GM19035 (cell line): ENCODE results near the gene ZNF592.
"Not testable (repeated sequence)": the region's sequence is repeated elsewhere in the genome, so short reads cannot be mapped to it uniquely, and the experiment has no call there.

ENCODE experiments used
- ATAC-seq: cut with Tn5 transposase; IDR thresholded peaks from one replicate; pipeline ENCODE4 v1.9.1; 2021; ENCODE audit not compliant: unreplicated experiment

The ZNF592 gene

GRCh38 chr15:84740691-84741090, 7.7 kb upstream of the ZNF592 start:
- no peak for ATAC-seq

- ATAC-seq, result no peak
These were observed 7.3 kb upstream of the ZNF592 start for GRCh38 chr15:84741121-84741520.

DNA sequence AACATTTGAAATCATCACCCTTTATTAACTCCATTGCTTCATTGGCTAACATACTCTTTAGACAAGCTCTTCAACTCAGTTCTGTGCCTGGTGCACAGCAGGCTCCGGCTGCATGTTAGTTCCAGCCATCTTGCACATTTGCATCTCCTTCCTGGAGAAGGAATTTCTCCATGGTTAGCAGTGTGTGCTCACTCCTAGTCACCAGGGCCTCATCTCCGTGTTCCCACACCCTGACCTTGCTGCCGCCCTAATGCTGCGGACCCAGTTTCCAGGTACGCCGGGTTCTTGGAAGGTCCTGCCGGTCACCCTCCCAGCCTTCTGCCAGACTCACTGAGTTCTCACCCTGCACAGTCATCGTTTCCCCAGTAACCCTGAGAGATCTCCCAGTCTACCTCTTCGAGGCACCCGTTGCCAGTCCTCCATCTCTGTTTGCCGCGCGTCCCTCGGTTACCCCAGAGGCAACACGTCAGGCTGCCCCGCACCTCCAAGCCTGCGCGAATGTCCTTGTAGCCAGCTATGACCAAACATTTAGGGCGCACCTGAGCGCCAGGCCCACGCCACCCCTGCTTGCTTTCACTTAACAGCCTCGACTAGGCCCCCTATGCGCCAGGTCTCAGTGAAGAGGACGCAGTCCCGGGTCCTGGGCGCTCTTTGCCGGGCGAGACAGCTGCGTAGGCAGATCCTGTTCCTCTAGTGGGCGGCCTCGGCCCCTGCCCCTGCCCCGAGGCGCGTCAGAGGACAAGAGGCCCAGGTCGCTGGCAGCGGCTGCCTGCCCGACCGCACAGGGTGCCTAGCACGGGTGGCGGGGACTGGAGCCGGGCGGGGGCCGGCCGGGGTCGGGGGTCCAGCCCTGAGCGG, 747 bp upstream of the ZNF592 start:
- peak; percentile 46 for ATAC-seq

DNA sequence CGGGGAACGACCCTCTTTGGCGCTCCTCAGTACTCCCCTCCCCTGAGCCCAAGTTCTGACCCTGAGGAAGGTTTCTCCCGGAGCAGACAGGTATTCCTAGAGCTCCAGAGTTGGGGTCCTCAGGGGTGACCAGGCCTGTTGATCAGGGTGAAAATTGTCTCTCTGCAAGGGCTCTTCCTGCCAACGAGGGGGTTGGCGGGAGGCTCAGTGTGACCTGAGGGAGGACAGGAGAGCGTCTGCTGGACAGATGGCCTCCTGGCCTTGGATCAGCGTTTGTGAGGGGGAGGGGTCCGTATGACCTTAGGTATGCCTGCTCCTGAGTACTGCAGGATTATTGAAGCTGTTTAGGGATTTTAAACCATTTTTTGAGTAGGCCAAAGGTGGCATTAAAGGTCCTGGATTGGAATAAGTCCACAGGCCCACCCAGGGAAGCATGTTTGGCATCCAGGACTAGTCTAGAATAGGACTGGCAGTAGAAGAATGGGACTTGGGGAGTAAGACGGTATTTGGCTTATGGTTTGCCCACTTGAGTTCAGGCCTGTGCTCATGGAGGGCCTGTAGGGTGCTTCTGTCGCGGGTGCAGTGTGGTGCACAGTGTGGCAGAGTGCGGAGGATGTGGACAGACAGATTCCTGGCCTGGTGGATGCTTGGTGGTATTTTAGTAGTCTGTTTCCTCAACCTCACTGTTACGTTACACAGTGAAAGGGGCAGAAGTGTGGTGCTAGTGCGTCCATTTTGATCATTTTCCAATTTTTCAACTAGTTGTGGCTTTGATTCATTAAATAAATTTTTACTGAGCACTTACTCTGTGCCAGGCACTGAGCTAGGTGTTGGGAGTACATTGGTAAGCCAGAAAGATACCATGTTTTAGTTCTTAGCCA, 959 bp downstream of the ZNF592 start:
- peak; percentile 1 for ATAC-seq

- ATAC-seq, result peak; percentile 17
These were observed 2.2 kb downstream of the ZNF592 start for GRCh38 chr15:84750583-84751092.

GRCh38 chr15:84751721-84752120, 3.3 kb downstream of the ZNF592 start:
- not testable (repeated sequence) for ATAC-seq

DNA sequence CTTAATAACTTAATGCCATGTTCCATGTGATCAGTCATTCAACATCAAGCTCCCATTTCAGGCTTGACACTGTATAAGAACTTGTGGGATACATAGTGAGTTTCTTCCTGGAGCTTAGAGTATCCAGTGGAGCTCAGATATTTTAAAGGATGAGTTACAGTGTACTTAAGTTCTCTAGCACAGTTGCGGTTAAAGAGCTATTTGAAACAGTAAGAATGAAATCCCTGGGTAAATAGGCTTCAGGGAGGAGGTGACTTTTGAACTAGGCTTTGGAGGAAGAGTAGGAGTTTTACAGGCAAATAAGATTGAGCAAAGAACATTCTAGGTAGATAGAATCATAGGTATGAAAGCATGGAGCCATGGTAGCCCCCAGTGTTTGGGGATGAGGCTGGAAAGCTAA, 3.8 kb downstream of the ZNF592 start:
- ATAC-seq, result no peak

- no peak for ATAC-seq
These were observed 4.3 kb downstream of the ZNF592 start for GRCh38 chr15:84752700-84753099.

GRCh38 chr15:84754889-84755288, 6.5 kb downstream of the ZNF592 start:
- ATAC-seq, result not testable (repeated sequence)

GRCh38 chr15:84755736-84756527, 7.5 kb downstream of the ZNF592 start:
- no peak for ATAC-seq

DNA sequence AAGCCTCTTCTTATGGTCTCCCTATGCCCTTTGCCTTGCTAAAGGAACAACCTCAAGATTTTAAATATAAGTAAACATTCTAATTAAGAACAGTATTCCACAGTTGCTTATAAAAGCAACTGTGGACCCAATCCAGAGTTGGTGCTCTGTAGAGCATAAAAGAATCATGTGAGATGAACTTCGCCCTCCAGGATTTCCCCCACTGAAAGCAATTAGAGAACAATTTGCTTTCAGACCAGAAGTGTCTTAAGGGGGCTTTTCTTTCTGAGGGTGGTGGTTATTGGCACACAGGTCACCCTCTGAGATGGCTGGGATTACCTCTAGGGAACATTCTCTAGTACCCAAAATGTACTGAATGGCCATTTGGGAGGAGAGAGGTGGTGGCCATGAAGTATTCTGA, 10.6 kb downstream of the ZNF592 start:
- ATAC-seq, result no peak

- no peak for ATAC-seq
These were observed 11.8 kb downstream of the ZNF592 start for GRCh38 chr15:84760219-84760618.

- no peak for ATAC-seq
These were observed 13.3 kb downstream of the ZNF592 start for GRCh38 chr15:84761607-84762131.

- no peak for ATAC-seq
These were observed 14.6 kb downstream of the ZNF592 start for GRCh38 chr15:84762840-84763572.

- ATAC-seq, result no peak
These were observed 16.2 kb downstream of the ZNF592 start for GRCh38 chr15:84764585-84764984.

- no peak for ATAC-seq
These were observed 16.6 kb downstream of the ZNF592 start for GRCh38 chr15:84764989-84765388.

- ATAC-seq, result no peak
These were observed 17.3 kb downstream of the ZNF592 start for GRCh38 chr15:84765675-84766074.

DNA sequence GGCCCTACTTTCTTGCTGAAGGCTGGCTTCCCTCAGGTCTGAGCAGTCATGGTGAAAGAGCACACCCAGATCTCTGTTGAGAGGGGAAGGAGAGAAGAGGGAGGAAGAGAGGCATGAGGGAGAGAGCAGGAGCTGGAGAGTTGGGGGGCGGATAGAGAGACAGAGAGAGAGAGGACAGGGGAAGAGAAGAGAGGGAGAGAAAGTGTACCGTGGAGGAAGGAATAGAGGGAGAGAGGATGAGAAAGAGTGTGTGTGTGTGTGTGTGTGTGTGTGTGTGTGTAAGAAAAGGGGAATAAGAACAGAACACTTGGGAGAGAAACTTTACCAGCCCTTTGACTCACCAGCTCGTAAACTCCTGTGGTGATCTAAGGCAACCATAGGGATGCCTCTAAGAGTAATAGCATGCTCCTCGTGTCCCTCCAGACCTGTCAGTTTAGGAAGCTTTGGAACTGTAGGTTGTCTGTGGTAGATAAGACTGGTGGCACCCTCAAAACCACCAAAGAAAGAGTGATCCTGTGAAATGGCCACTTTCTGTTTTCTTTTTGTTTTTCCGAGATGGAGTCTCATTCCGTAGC, 18.2 kb downstream of the ZNF592 start:
- no peak for ATAC-seq

DNA sequence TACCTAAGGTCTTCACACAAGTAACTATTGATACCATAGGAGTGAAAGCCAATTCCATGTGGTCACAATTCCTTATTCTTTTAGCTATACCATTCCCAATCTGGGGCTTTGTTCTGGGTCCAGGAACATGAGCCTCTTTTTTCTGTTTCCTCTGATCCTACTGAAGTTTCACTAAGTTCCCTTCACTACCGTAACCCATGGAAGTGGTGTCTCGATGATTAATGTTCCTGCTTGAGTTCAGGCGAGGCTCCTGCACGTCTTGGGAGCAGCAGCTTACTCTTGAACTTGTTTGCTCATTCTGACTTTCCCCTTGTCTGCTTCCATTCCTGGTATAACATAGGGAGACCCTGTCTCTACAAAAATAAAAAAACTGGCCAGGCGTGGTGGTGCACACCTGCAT, 23.6 kb downstream of the ZNF592 start:
- no peak for ATAC-seq

DNA sequence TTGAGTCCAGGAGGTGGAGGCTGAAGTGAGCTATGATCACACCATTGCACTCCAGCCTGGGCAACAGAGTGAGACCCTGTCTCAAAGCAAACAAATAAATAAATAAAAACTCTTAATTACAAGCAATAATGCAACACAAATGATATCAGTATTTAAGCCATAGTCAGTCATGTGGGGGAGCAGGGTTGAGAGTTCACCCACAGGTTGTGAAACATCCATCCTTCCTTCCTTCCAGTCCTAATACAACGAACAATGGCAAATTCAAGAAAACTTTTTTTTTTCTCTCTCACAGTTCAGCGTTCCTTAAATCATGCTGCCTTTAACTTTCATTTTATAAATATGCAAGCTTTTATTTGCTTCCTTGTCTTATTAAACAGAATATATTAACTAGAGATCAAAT, 24.1 kb downstream of the ZNF592 start:
- ATAC-seq, result no peak
